PC-3 (cell line): Measurements from ENCODE around the gene LEUTX.

Experiments
- EZH2 ChIP-seq: fragments of 300-600 bp; sonication (generic); IDR thresholded peaks from one replicate; pipeline ENCODE4 v1.6.1; 2017; ENCODE audit warnings: antibody characterized with exemption, mild to moderate bottlenecking, low read length; ENCODE audit not compliant: unreplicated experiment
- EZH2phosphoT487 ChIP-seq: fragments of 300-600 bp; sonication (generic); IDR thresholded peaks from 2 replicates; pipeline ENCODE4 v1.6.1; 2018; ENCODE audit warnings: mild to moderate bottlenecking, antibody characterized with exemption, low read length, borderline replicate concordance
- TF ChIP-seq, protein P1 (sequence below): fragments of 300-600 bp; sonication (generic); conservative IDR thresholded peaks from 2 replicates; pipeline ENCODE4 v1.5.1; 2017; ENCODE audit warnings: antibody characterized with exemption, low read depth, mild to moderate bottlenecking, low read length

DNA sequence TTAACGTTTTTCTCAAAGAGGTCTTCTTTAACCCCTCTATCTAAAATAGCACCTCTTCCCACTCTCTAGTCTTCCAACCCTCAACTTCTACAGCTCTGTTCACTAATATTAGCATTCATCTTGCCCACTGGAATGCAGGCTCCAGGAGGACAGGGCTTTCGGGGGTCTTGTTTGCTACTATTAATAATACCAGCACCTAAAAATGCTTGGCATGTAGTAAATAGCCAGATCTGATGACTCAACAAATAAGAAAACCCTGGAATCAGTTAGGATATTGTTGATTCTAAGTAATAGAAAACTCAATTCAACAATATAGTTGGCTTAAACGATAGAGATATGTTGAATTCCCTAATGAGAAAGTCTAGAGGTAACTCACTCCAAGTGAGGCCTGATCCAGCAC, 41.1 kb downstream of the LEUTX start:
- TF ChIP-seq, protein P1, sequence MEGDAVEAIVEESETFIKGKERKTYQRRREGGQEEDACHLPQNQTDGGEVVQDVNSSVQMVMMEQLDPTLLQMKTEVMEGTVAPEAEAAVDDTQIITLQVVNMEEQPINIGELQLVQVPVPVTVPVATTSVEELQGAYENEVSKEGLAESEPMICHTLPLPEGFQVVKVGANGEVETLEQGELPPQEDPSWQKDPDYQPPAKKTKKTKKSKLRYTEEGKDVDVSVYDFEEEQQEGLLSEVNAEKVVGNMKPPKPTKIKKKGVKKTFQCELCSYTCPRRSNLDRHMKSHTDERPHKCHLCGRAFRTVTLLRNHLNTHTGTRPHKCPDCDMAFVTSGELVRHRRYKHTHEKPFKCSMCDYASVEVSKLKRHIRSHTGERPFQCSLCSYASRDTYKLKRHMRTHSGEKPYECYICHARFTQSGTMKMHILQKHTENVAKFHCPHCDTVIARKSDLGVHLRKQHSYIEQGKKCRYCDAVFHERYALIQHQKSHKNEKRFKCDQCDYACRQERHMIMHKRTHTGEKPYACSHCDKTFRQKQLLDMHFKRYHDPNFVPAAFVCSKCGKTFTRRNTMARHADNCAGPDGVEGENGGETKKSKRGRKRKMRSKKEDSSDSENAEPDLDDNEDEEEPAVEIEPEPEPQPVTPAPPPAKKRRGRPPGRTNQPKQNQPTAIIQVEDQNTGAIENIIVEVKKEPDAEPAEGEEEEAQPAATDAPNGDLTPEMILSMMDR, result no peak
- TF ChIP-seq EZH2 (no peak), EZH2phosphoT487 (no peak)
